Adrenal gland (tissue), 12 donors: ENCODE results near the gene BTNL8. TPM values are rescaled to one million over a fixed set of nuclear protein-coding genes. Genes with fewer than 3 reads are reported as not detected.

Source experiments
- DNase-seq, 7 donors: peaks; one replicate each; pipeline ENCODE4 v3.0.0-alpha.2; 2019 to 2020
- H3K27ac ChIP-seq, 5 donors: fragments of 200-600 bp; sonication (generic) in 4 of 5; 1 replicate in 3 of 5; 2 replicates in 2 of 5; pipeline versions ENCODE4 v1.5.1 to v1.8.0; 2016 to 2020; ENCODE audit warnings: mild to moderate bottlenecking in 1 of 5
- H3K27me3 ChIP-seq: fragments of 200-600 bp; 2 replicates; pipeline ENCODE4 v1.8.0; 2021
- H3K36me3 ChIP-seq, 2 donors: fragments of 200-600 bp; replicated peaks in 1 of 2; 1 replicate in 1 of 2; 2 replicates in 1 of 2; pipeline versions ENCODE4 v1.5.1 to v1.8.0; 2018 to 2022
- H3K4me1 ChIP-seq, 2 donors: fragments of 200-600 bp; replicated peaks in 1 of 2; 1 replicate in 1 of 2; 2 replicates in 1 of 2; pipeline versions ENCODE4 v1.5.1 to v1.8.0; 2018 to 2021
- H3K4me3 ChIP-seq, 4 donors: fragments of 200-600 bp; sonication (generic) in 3 of 4; one replicate each; pipeline ENCODE4 v1.5.1; 2016 to 2018
- H3K9me3 ChIP-seq, 3 donors: fragments of 200-600 bp; sonication (generic) in 1 of 3; replicated peaks in 1 of 3; 1 replicate in 2 of 3; 2 replicates in 1 of 3; pipeline versions ENCODE4 v1.5.1 to v1.8.0; 2016 to 2021
- CTCF ChIP-seq, 6 experiments: fragments of 450-650 bp in 4 of 6; fragments of 200-600 bp in 2 of 6; sonication (generic) in 1 of 6; IDR thresholded peaks; 1 replicate in 5 of 6; 2 replicates in 1 of 6; pipeline versions ENCODE4 v1.5.1 to v1.8.0; 2016 to 2021; ENCODE audit warnings: antibody characterized with exemption in 6 of 6, mild to moderate bottlenecking in 2 of 6, moderate library complexity in 1 of 6
- POLR2A ChIP-seq, 2 donors: fragments of 450-650 bp; IDR thresholded peaks; one replicate each; pipeline ENCODE4 v1.6.1; 2017; ENCODE audit warnings: antibody characterized with exemption in 2 of 2, mild to moderate bottlenecking in 2 of 2, moderate library complexity in 1 of 2
- WGBS, 4 donors: extraction: QIAGEN DNeasy Blood & Tissue Kit in 2 of 4; methylation state at CpG; one replicate each; pipeline versions ENCODE4 v1.1.5 to v1.1.7; 2013 to 2017; 5-methylcytosine and 5-hydroxymethylcytosine counted together
- intact Hi-C, 2 donors: fragments of 100-400 bp; cut with DNase I; formaldehyde crosslinking; loops; one replicate each; pipeline versions ENCODE4 v1.14.1 to v1.15.0; 2022 to 2023
- polyA plus RNA-seq, 3 donors: library from polyadenylated mRNA; stranded (reverse); fragments of 200-250 nt in 2 of 3; fragments of 350-450 nt in 1 of 3; fragmentation: Illumina TruSeq in 1 of 3; extraction: RNeasy Lipid Tissue Mini Kit (QIAGEN cat#74804) in 1 of 3; gene quantifications; one replicate each; pipeline ENCODE4 v1.2.3, GENCODE V29; 2013 to 2014
- total RNA-seq, 9 donors: library from RNA; depleted of rRNA in 4 of 9; stranded (reverse); fragments of >200 nt in 4 of 9; fragments of 120-200 nt in 1 of 9; fragmentation: NEBNext Ultra II Directional in 1 of 9; extraction: Animal tissue kit (Norgen Biotek cat#: 25700) in 1 of 9; gene quantifications; one replicate each; pipeline versions ENCODE4 v1.1.0 to v1.2.4, GENCODE V29; 2013 to 2023
- donor health status: healthy with polysubstance abuse.
- donor health status: Bipolar disorder and iron deficiency.
- donor health status: DM: yes; HTN: yes; CAD: no.
- donor health status: DM: no; HTN: no; CAD: no.
- donor health status: DM: no; HTN: no; CAD: no.
- donor health status: DM: yes; HTN: yes; CAD: no.

BTNL8 gene
- total and polyA plus RNA-seq, 12 donors: 0.07 to 1.9 (median 0.64) TPM; not detected in 4

DNA sequence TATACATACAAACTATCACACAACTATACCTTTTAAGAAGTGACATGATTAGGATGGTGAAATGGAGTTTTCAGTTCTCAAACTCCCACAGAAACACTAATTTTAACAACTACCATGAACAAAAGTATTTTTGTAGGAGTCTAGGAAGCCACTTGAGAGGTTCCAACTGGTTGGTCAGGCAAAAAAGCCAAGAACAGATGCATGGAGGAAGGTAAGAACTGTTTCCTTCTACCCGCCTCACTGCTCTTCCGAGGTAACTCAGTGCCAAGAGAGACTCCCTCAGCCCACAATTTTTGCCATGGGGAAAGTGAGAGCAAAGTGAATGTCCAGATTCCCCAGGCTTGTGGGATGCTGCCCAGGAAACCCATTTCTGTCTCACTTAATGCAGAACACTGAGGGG, 15.7 kb downstream of the BTNL8 start:
- intact Hi-C loops: no loop called here
- WGBS, 4 donors: 69 to 90% (median 76%) methylated on average over 2 of the region's 2 CpGs
- no peaks in the 10 kb centered on the region for H3K4me1 ChIP-seq
- H3K9me3 ChIP-seq: no peaks in the 10 kb centered on the region
- H3K36me3 ChIP-seq: no peaks in the 10 kb centered on the region
- no peak overlapping the region for H3K4me3 ChIP-seq
- DNase-seq: no peak
- TF ChIP-seq CTCF (IDR thresholded peaks at IDR 0.05) (no peak), POLR2A (IDR thresholded peaks at IDR 0.05) (no peak)
- H3K27me3 ChIP-seq: no peaks in the 10 kb centered on the region
- H3K27ac ChIP-seq: no peak overlapping the region

- WGBS, 4 donors: 61 to 66% (median 65%) methylated on average over 3 of the region's 3 CpGs
Measured at GRCh38 chr5:180915924-180916323, 17.0 kb downstream of the BTNL8 start.

DNA sequence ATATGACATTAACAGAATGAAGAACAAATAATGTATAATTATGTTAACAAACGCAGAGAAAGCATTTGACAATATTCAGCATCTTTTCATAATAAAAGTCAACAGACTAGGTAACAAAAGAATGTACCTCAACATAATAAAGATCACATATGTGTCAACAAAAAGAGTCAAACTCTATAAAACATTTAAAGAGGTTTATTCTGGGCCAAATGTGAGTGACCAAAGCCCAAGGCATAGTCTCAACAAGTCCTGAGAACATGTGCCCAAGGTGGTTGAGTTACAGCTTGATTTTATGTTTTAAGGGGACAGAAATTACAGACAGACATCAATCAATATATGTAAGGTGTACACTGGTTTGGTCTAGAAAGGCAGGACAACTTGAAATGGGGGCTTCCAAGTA, 19.4 kb downstream of the BTNL8 start:
- intact Hi-C loops: no loop called here
- no peaks in the 10 kb centered on the region for H3K36me3 ChIP-seq
- DNase-seq: no peak
- no peak for TF ChIP-seq CTCF (IDR thresholded peaks at IDR 0.05)
- TF ChIP-seq POLR2A (IDR thresholded peaks at IDR 0.05): no peak
- H3K9me3 ChIP-seq: no peaks in the 10 kb centered on the region
- WGBS, 4 donors: 77 to 86% (median 79%) methylated on average over 1 of the region's 1 CpG
- no peaks in the 10 kb centered on the region for H3K4me1 ChIP-seq
- no peak overlapping the region for H3K4me3 ChIP-seq
- no peaks in the 10 kb centered on the region for H3K27me3 ChIP-seq
- no peak overlapping the region for H3K27ac ChIP-seq

More at GRCh38 chr5:180915924-180916323, 17.0 kb downstream of the BTNL8 start:
- H3K36me3 ChIP-seq: no peaks in the 10 kb centered on the region
- H3K9me3 ChIP-seq: no peaks in the 10 kb centered on the region
- no peaks in the 10 kb centered on the region for H3K27me3 ChIP-seq
- no peak overlapping the region for H3K27ac ChIP-seq
- no peak overlapping the region for H3K4me3 ChIP-seq
- no peak for DNase-seq
- no peaks in the 10 kb centered on the region for H3K4me1 ChIP-seq
- intact Hi-C loops: no loop called here
- TF ChIP-seq POLR2A (IDR thresholded peaks at IDR 0.05) (no peak), CTCF (IDR thresholded peaks at IDR 0.05) (no peak)

GRCh38 chr5:180920710-180921109, 21.8 kb downstream of the BTNL8 start:
- TF ChIP-seq CTCF (IDR thresholded peaks at IDR 0.05): no peak
- TF ChIP-seq POLR2A (IDR thresholded peaks at IDR 0.05): no peak
- intact Hi-C loops: no loop called here
- Histone ChIP-seq H3K27me3 (no peaks in the 10 kb centered on the region), H3K4me3 (no peak overlapping the region), H3K4me1 (no peaks in the 10 kb centered on the region), H3K9me3 (no peaks in the 10 kb centered on the region), H3K36me3 (no peaks in the 10 kb centered on the region), H3K27ac (no peak overlapping the region)
- DNase-seq: no peak
